ENCODE data around the gene STX16. TPM values are rescaled to one million over a fixed set of nuclear protein-coding genes. Genes with fewer than 3 reads are reported as not detected.

STX16 gene
- total RNA-seq, 4 donors from 2014 or later, result 26.1 to 90.4 (median 47.8) TPM

GRCh38 chr20:58610071-58610800, 40.8 kb upstream of the STX16 start:
- H3K27me3 ChIP-seq, result no peaks in the 10 kb centered on the region
- no peak for ATAC-seq
- no peaks in the 10 kb centered on the region for H3K9me3 ChIP-seq
- no peaks in the 10 kb centered on the region for H3K36me3 ChIP-seq
- TF ChIP-seq POLR2A (IDR thresholded peaks at IDR 0.05) (no peak), CTCF (IDR thresholded peaks at IDR 0.05) (no peak), POLR2AphosphoS5 (IDR thresholded peaks at IDR 0.05) (no peak), EP300 (IDR thresholded peaks at IDR 0.05) (no peak)
- H3K4me3 ChIP-seq, result no peak overlapping the region
- 92 to 100% methylated on average over 2 to 11 of the region's 19 CpGs for WGBS, 2 donors (ENCODE audit: low coverage in 1 of 2)
- H3K27ac ChIP-seq, result no peak overlapping the region
- peaks cover 0 to 16% (median 8%) of the 10 kb centered on the region in 3 donors for H3K4me1 ChIP-seq

GRCh38 chr20:58610811-58611210, 40.3 kb upstream of the STX16 start:
- TF ChIP-seq CTCF (IDR thresholded peaks at IDR 0.05) (no peak), EP300 (IDR thresholded peaks at IDR 0.05) (no peak), POLR2A (IDR thresholded peaks at IDR 0.05) (no peak), POLR2AphosphoS5 (IDR thresholded peaks at IDR 0.05) (no peak)
- WGBS, 2 donors (ENCODE audit: low coverage in 1 of 2), result 82 to 90% methylated on average over 7 to 10 of the region's 10 CpGs
- H3K4me3 ChIP-seq, result no peak overlapping the region
- no peak for ATAC-seq
- no peaks in the 10 kb centered on the region for H3K27me3 ChIP-seq
- H3K4me1 ChIP-seq, result peaks cover 0 to 16% (median 8%) of the 10 kb centered on the region in 3 donors
- H3K9me3 ChIP-seq, result no peaks in the 10 kb centered on the region
- no peaks in the 10 kb centered on the region for H3K36me3 ChIP-seq
- H3K27ac ChIP-seq, result no peak overlapping the region

GRCh38 chr20:58611236-58612030, 39.6 kb upstream of the STX16 start:
- TF ChIP-seq POLR2A (IDR thresholded peaks at IDR 0.05) (no peak), CTCF (IDR thresholded peaks at IDR 0.05) (no peak)
- ATAC-seq, result no peak
- Histone ChIP-seq H3K9me3 (no peaks in the 10 kb centered on the region), H3K4me1 (peaks cover 0 to 16% (median 8%) of the 10 kb centered on the region in 3 donors), H3K4me3 (no peak overlapping the region), H3K27me3 (no peaks in the 10 kb centered on the region), H3K36me3 (no peaks in the 10 kb centered on the region), H3K27ac (no peak overlapping the region)
- WGBS, 2 donors (ENCODE audit: low coverage in 1 of 2), result 92% methylated on average over 2 of the region's 10 CpGs; no CpG with 5 or more reads in 1 of the 2 donors

GRCh38 chr20:58612121-58612691, 38.9 kb upstream of the STX16 start:
- no peaks in the 10 kb centered on the region for H3K36me3 ChIP-seq
- 47 to 68% methylated on average over 6 to 8 of the region's 14 CpGs for WGBS, 2 donors (ENCODE audit: low coverage in 1 of 2)
- no peaks in the 10 kb centered on the region for H3K9me3 ChIP-seq
- no peak for ATAC-seq
- TF ChIP-seq CTCF (IDR thresholded peaks at IDR 0.05) (no peak), EP300 (IDR thresholded peaks at IDR 0.05) (no peak), POLR2AphosphoS5 (IDR thresholded peaks at IDR 0.05) (no peak), POLR2A (IDR thresholded peaks at IDR 0.05) (no peak)
- H3K27me3 ChIP-seq, result no peaks in the 10 kb centered on the region
- H3K27ac ChIP-seq, result no peak overlapping the region
- H3K4me3 ChIP-seq, result no peak overlapping the region
- H3K4me1 ChIP-seq, result peaks cover 0 to 16% (median 8%) of the 10 kb centered on the region in 3 donors

Data from gastroesophageal sphincter (tissue), 4 donors.